Transverse colon (tissue), 3 donors: ENCODE measurements around the gene DYNC2H1.

Experiments used
- CTCF ChIP-seq, 5 experiments: fragments of 200-600 bp in 3 of 5; fragments of 450-650 bp in 2 of 5; sonication (generic) in 3 of 5; IDR thresholded peaks; 1 replicate in 2 of 5; 2 replicates in 3 of 5; pipeline ENCODE4 v1.5.1; 2016 to 2017; ENCODE audit warnings: antibody characterized with exemption in 5 of 5, inconsistent platforms in 3 of 5, mild to moderate bottlenecking in 2 of 5, moderate library complexity in 1 of 5
- EP300 ChIP-seq: sonication (generic); formaldehyde crosslinking; IDR thresholded peaks from one replicate; pipeline ENCODE4 v1.6.1; 2017; ENCODE audit warnings: antibody characterized with exemption, low read depth

DNA sequence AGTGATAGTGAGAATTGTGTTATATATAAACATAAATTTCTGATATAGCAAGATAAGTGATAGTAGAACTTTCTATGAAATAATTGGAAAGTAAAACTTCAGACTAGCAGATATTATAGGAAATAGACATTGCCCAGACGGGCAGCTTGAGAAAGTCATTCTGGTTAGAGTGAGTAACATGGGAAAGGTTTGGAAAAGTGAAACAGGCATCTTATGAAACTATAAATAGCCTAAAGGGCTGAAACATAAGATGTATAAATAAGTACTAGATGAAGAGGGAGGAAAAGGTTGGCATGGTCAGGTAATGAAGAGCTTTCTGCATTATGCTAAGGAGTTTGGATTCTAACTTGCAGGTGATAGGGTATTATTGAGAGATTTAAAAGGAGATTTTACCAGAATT lies 101.3 kb downstream of the DYNC2H1 start:
- no peak for TF ChIP-seq CTCF (IDR thresholded peaks at IDR 0.05)
- no peak for TF ChIP-seq EP300
